Measurements from ENCODE around the gene CUL9. TPM values are rescaled to one million over a fixed set of nuclear protein-coding genes. Genes with fewer than 3 reads are reported as not detected.

The CUL9 gene
- total RNA-seq, 3 donors from 2014 or later (not counting 1 experiment from before 2014, with no cell fraction given), result 73.1 to 85.7 (median 73.9) TPM

DNA sequence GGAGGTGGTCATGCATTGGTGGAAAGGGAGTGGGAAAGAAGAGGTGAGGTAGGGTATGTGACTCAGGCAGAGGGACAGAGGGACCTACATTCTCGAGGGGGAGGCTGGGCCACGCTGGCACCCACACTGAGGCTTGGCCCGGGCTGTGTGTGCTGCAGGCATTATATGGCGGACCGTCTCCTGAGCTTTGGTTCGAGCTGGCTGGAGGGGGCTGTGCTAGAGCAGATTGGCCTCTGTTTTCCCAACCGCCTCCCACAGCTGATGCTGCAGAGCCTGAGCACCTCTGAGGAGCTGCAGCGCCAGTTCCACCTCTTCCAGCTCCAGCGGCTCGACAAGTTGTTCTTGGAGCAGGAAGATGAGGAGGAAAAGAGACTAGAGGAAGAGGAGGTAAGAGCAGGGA is 23.9 kb downstream of the CUL9 start:
- peaks cover 0 to 5% of the 10 kb centered on the region in 2 donors for H3K4me1 Mint-ChIP-seq
- intact Hi-C loops (cut with micrococcal nuclease), result no loop called here
- 97% methylated on average over 10 of the region's 10 CpGs for WGBS (ENCODE audit: insufficient coverage)
- no peak overlapping the region for H3K4me3 ChIP-seq (ENCODE audit: low read length)
- no peak overlapping the region for H3K27ac ChIP-seq (ENCODE audit: low read length)
- ATAC-seq (no peak), DNase-seq (no peak)
- no peak for TF ChIP-seq CTCF (IDR thresholded peaks at IDR 0.05)
- no peak overlapping the region for H3K4me3 Mint-ChIP-seq
- no peaks in the 10 kb centered on the region for H3K9me3 ChIP-seq (ENCODE audit: control insufficient read depth, insufficient read depth, low read length)
- H3K27me3 ChIP-seq (ENCODE audit: control insufficient read depth, insufficient read depth, low read length), result no peaks in the 10 kb centered on the region
- H3K9me3 Mint-ChIP-seq, result no peaks in the 10 kb centered on the region
- H3K27ac Mint-ChIP-seq, result no peak overlapping the region
- no peaks in the 10 kb centered on the region for H3K27me3 Mint-ChIP-seq (ENCODE audit: low read depth in 2 of 2)
- no peaks in the 10 kb centered on the region for H3K36me3 Mint-ChIP-seq
- no peaks in the 10 kb centered on the region for H3K4me1 ChIP-seq (ENCODE audit: control insufficient read depth, insufficient read depth, low read length)
- H3K36me3 ChIP-seq (ENCODE audit: control insufficient read depth, insufficient read depth, low read length), result peaks cover 6% of the 10 kb centered on the region

DNA sequence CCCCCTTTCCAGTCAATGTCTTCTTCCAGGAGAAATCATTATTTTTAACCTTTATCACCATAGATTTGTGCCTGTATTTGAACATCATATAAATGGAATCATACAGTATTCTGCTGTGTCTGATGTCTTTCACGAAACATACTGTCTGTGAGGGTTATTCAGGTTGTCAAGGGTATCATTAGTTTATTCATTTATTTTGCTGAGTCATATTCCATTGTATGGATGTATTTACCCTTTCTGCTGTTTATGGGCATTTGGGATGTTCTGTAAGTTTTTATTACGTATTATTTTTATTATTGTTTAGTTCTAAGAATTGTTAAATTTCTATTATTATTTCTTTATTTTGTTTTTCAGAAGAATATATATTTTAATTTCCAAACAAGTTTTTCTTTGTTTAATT is 25.3 kb downstream of the CUL9 start:
- ATAC-seq (no peak), DNase-seq (no peak)
- intact Hi-C loops (cut with micrococcal nuclease), result no loop called here
- no peak for TF ChIP-seq CTCF (IDR thresholded peaks at IDR 0.05)
- Mint-ChIP-seq H3K4me1 (peaks cover 0 to 5% of the 10 kb centered on the region in 2 donors), H3K4me3 (no peak overlapping the region), H3K9me3 (no peaks in the 10 kb centered on the region), H3K27me3 (ENCODE audit: low read depth in 2 of 2) (no peaks in the 10 kb centered on the region), H3K27ac (no peak overlapping the region), H3K36me3 (no peaks in the 10 kb centered on the region)
- Histone ChIP-seq H3K27me3 (ENCODE audit: control insufficient read depth, insufficient read depth, low read length) (no peaks in the 10 kb centered on the region), H3K4me1 (ENCODE audit: control insufficient read depth, insufficient read depth, low read length) (no peaks in the 10 kb centered on the region), H3K27ac (ENCODE audit: low read length) (no peak overlapping the region), H3K9me3 (ENCODE audit: control insufficient read depth, insufficient read depth, low read length) (no peaks in the 10 kb centered on the region), H3K4me3 (ENCODE audit: low read length) (no peak overlapping the region), H3K36me3 (ENCODE audit: control insufficient read depth, insufficient read depth, low read length) (peaks cover 6% of the 10 kb centered on the region)
- 90% methylated on average over 1 of the region's 2 CpGs for WGBS (ENCODE audit: insufficient coverage)

DNA sequence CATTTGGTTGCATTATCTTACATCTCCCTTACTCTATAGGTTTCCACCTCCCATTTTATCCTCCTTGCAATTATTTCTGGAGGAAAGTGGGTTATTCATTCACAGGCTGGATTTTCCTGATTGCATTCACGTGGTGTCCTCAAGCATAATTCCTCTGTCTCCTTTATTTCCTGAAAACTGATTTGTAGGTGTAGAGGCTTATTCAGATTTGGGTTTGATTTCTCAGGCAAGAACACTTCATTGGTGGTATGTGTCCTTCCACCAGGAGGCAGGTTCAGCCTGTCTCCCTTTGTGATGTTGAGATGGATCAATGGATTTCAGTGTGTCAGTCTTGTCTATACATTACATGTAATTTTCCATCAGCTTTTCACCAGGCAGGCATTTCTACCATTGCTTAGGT is 30.0 kb downstream of the CUL9 start:
- ATAC-seq, result no peak
- Histone ChIP-seq H3K27me3 (ENCODE audit: control insufficient read depth, insufficient read depth, low read length) (no peaks in the 10 kb centered on the region), H3K27ac (ENCODE audit: low read length) (no peak overlapping the region), H3K9me3 (ENCODE audit: control insufficient read depth, insufficient read depth, low read length) (no peaks in the 10 kb centered on the region), H3K36me3 (ENCODE audit: control insufficient read depth, insufficient read depth, low read length) (peaks cover 16% of the 10 kb centered on the region), H3K4me1 (ENCODE audit: control insufficient read depth, insufficient read depth, low read length) (no peaks in the 10 kb centered on the region), H3K4me3 (ENCODE audit: low read length) (no peak overlapping the region)
- Mint-ChIP-seq H3K4me3 (no peak overlapping the region), H3K27ac (peak overlapping the region in 1 of 2 donors; percentile 32), H3K27me3 (ENCODE audit: low read depth in 2 of 2) (no peaks in the 10 kb centered on the region), H3K9me3 (no peaks in the 10 kb centered on the region), H3K4me1 (no peaks in the 10 kb centered on the region), H3K36me3 (peaks cover 5% of the 10 kb centered on the region)
- no peak for TF ChIP-seq CTCF (IDR thresholded peaks at IDR 0.05)
- intact Hi-C loops (cut with micrococcal nuclease), result no loop called here
- WGBS (ENCODE audit: insufficient coverage), result 100% methylated on average over 1 of the region's 1 CpG
- peak in 1 of 2 donors; percentile 30 for DNase-seq

DNA sequence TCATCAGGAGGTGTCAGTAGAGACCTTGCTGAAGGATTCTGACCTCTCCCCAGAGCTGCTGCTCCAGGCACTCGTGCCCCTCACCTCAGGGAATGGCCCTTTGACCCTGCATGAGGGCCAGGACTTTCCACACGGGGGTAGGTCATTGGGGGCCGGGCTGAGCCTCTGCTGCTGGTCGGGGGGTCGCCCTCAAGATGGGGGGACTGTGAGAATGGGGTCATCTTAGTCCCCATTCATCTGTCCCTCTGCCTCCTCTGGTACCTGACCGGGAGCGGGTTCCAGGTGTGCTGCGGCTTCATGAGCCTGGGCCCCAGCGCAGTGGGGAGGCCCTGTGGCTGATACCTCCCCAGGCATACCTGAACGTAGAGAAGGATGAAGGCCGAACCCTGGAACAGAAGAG is 31.4 kb downstream of the CUL9 start:
- no peaks in the 10 kb centered on the region for H3K4me1 Mint-ChIP-seq
- peaks cover 5% of the 10 kb centered on the region for H3K36me3 Mint-ChIP-seq
- intact Hi-C loops (cut with micrococcal nuclease), result no loop called here
- Histone ChIP-seq H3K27me3 (ENCODE audit: control insufficient read depth, insufficient read depth, low read length) (no peaks in the 10 kb centered on the region), H3K36me3 (ENCODE audit: control insufficient read depth, insufficient read depth, low read length) (peaks cover 20% of the 10 kb centered on the region), H3K27ac (ENCODE audit: low read length) (no peak overlapping the region), H3K9me3 (ENCODE audit: control insufficient read depth, insufficient read depth, low read length) (no peaks in the 10 kb centered on the region), H3K4me3 (ENCODE audit: low read length) (no peak overlapping the region), H3K4me1 (ENCODE audit: control insufficient read depth, insufficient read depth, low read length) (no peaks in the 10 kb centered on the region)
- no peak overlapping the region for H3K27ac Mint-ChIP-seq
- H3K4me3 Mint-ChIP-seq, result no peak overlapping the region
- no peaks in the 10 kb centered on the region for H3K27me3 Mint-ChIP-seq (ENCODE audit: low read depth in 2 of 2)
- no peaks in the 10 kb centered on the region for H3K9me3 Mint-ChIP-seq
- DNase-seq (no peak), ATAC-seq (no peak)
- 95% methylated on average over 11 of the region's 11 CpGs for WGBS (ENCODE audit: insufficient coverage)
- no peak for TF ChIP-seq CTCF (IDR thresholded peaks at IDR 0.05)
